ENCODE data around the gene MAP1B. TPM values are rescaled to one million over a fixed set of nuclear protein-coding genes. Genes with fewer than 3 reads are reported as not detected.
A peak's percentile ranks its signal among the peaks of the same experiment; 100 is the strongest.

Gene MAP1B
- total RNA-seq, 4 donors from 2014 or later: 38.9 to 57.5 (median 44.4) TPM

- in situ Hi-C loops (cut with MboI; ENCODE audit: low pct_ligation_motif_present in 1 of 4, low pct_unique_long_range_greater_than_20kb in 1 of 4, low sequenced_read_pairs in 3 of 4): no loop called here
- H3K27ac ChIP-seq: no peak overlapping the region
- TF ChIP-seq EP300 (IDR thresholded peaks at IDR 0.05; ENCODE audit: low read depth) (no peak), CTCF (IDR thresholded peaks at IDR 0.05) (no peak), POLR2A (IDR thresholded peaks at IDR 0.05) (no peak), POLR2AphosphoS5 (IDR thresholded peaks at IDR 0.05) (no peak)
- peaks cover 0 to 2% (median 1%) of the 10 kb centered on the region in 4 donors for H3K4me1 ChIP-seq
- intact Hi-C loops (cut with DNase I; ENCODE audit: low total_unique reads): no loop called here
- H3K27me3 ChIP-seq: peaks cover 6% of the 10 kb centered on the region
- DNase-seq: no peak
- no peaks in the 10 kb centered on the region for H3K36me3 ChIP-seq
- WGBS, 2 donors (ENCODE audit: low coverage in 1 of 2): 98 to 100% methylated on average over 1 of the region's 1 CpG
- no peaks in the 10 kb centered on the region for H3K9me3 ChIP-seq
- no peak overlapping the region for H3K4me3 ChIP-seq
These were observed 5.4 kb upstream of the MAP1B start for GRCh38 chr5:72101828-72102227.

- intact Hi-C loops (cut with DNase I; ENCODE audit: low total_unique reads) (no loop called here), in situ Hi-C loops (cut with MboI; ENCODE audit: low pct_ligation_motif_present in 1 of 4, low pct_unique_long_range_greater_than_20kb in 1 of 4, low sequenced_read_pairs in 3 of 4) (no loop called here)
- 23 to 80% methylated on average over 1 to 11 of the region's 11 CpGs for WGBS, 2 donors (ENCODE audit: low coverage in 1 of 2)
- Histone ChIP-seq H3K27ac (peak overlapping the region; percentile 68 to 75 (median 70)), H3K4me3 (peak overlapping the region; percentile 41 to 61 (median 54)), H3K4me1 (peaks cover 0 to 18% (median 8%) of the 10 kb centered on the region in 4 donors), H3K27me3 (peaks cover 42% of the 10 kb centered on the region), H3K36me3 (no peaks in the 10 kb centered on the region), H3K9me3 (no peaks in the 10 kb centered on the region)
- no peak for TF ChIP-seq EP300 (IDR thresholded peaks at IDR 0.05; ENCODE audit: low read depth)
- no peak for TF ChIP-seq POLR2AphosphoS5 (IDR thresholded peaks at IDR 0.05)
- TF ChIP-seq CTCF (IDR thresholded peaks at IDR 0.05): no peak
- TF ChIP-seq POLR2A (IDR thresholded peaks at IDR 0.05): no peak
- DNase-seq: no peak
These were observed 501 bp upstream of the MAP1B start for GRCh38 chr5:72106817-72107130.

- intact Hi-C loops (cut with DNase I; ENCODE audit: low total_unique reads) (no loop called here), in situ Hi-C loops (cut with MboI; ENCODE audit: low pct_ligation_motif_present in 1 of 4, low pct_unique_long_range_greater_than_20kb in 1 of 4, low sequenced_read_pairs in 3 of 4) (no loop called here)
- TF ChIP-seq POLR2AphosphoS5 (IDR thresholded peaks at IDR 0.05) (no peak), POLR2A (IDR thresholded peaks at IDR 0.05) (no peak), EP300 (IDR thresholded peaks at IDR 0.05; ENCODE audit: low read depth) (no peak), CTCF (IDR thresholded peaks at IDR 0.05) (no peak)
- Histone ChIP-seq H3K27me3 (peaks cover 42% of the 10 kb centered on the region), H3K4me3 (peak overlapping the region; percentile 41 to 61 (median 54)), H3K36me3 (no peaks in the 10 kb centered on the region), H3K9me3 (no peaks in the 10 kb centered on the region), H3K27ac (peak overlapping the region; percentile 68 to 75 (median 70)), H3K4me1 (peaks cover 0 to 18% (median 8%) of the 10 kb centered on the region in 4 donors)
- no peak for DNase-seq
- 4% methylated on average over 11 of the region's 11 CpGs; no CpG with 5 or more reads in 1 of the 2 donors for WGBS, 2 donors (ENCODE audit: low coverage in 1 of 2)
These were observed 576 bp downstream of the MAP1B start for GRCh38 chr5:72107901-72108201.

DNA sequence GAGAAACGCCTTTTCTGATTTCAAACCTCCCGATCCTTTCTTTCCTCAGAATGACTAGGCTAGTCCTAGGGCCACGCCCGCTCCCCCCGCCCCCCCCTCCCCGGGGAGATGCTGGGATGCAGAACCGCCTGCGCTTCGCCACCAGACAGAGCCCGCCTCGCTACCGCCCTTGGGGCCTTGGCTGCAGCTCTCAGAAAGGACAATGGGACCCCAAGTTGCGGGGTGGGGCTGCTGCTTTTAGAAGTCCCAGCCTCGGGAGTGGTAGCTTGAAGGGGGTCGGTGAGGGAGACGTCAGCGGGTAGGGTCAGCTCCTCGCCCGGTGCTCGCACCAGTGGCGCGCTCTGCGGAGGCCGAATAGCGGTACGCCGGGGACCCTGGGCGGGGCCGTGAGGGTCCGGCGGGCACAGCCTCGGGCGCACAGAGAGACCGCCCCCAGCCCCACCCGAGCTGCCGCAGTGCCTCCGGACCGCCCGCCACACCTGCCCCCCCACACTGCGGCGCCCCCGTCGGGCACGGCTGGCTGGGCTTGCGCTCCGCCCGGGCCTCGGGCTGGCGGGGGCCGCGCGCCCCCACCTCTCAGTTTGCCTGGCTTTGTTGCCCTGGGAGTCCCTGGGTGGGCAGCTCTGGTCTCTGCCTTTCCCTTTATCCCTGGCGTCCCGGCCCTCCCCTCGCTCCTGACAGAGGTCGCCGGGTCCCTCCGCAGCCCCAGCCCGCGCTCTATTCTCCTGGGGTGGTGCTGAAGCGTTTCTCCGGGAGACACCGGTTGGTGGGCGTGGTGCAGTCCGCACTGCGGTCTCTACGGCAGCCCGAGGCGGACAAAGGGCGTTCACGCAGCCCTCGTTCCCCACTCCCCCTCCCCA, 1.2 kb downstream of the MAP1B start:
- Histone ChIP-seq H3K9me3 (no peaks in the 10 kb centered on the region), H3K27ac (peak overlapping the region; percentile 68 to 75 (median 70)), H3K36me3 (no peaks in the 10 kb centered on the region), H3K4me3 (peak overlapping the region; percentile 41 to 61 (median 54)), H3K27me3 (peaks cover 42% of the 10 kb centered on the region), H3K4me1 (peaks cover 0 to 18% (median 8%) of the 10 kb centered on the region in 4 donors)
- in situ Hi-C loops (cut with MboI; ENCODE audit: low pct_ligation_motif_present in 1 of 4, low pct_unique_long_range_greater_than_20kb in 1 of 4, low sequenced_read_pairs in 3 of 4): no loop called here
- WGBS, 2 donors (ENCODE audit: low coverage in 1 of 2): 5% methylated on average over 44 of the region's 72 CpGs; no CpG with 5 or more reads in 1 of the 2 donors
- DNase-seq: peak; percentile 36
- intact Hi-C loops (cut with DNase I; ENCODE audit: low total_unique reads): no loop called here
- TF ChIP-seq POLR2AphosphoS5 (IDR thresholded peaks at IDR 0.05) (peak in 2 of 3 donors; percentile 30 to 49), CTCF (IDR thresholded peaks at IDR 0.05) (no peak)

All from transverse colon (tissue), 4 donors.